Bronchial epithelial cell (primary cell): ENCODE data around the gene FXN. TPM values are rescaled to one million over a fixed set of nuclear protein-coding genes. Genes with fewer than 3 reads are reported as not detected.

Experiments used
- DNase-seq: peaks from one replicate; pipeline ENCODE4 v3.0.0-alpha.2; 2010; ENCODE audit warnings: low read depth
- FAIRE-seq: peaks from 2 replicates; lab custom pipeline; 2011; peaks lifted over from hg19 to GRCh38; lab: Jason Lieb, UNC
- H3K27me3 ChIP-seq: 2 replicates; pipeline ENCODE4 v1.5.1; 2011; ENCODE audit warnings: low read length; ENCODE audit not compliant: control insufficient read depth, insufficient read depth
- H3K36me3 ChIP-seq: 2 replicates; pipeline ENCODE4 v1.5.1; 2011; ENCODE audit warnings: low read length; ENCODE audit not compliant: control insufficient read depth, insufficient read depth
- H3K4me3 ChIP-seq: 2 replicates; pipeline ENCODE4 v1.5.1; 2011; ENCODE audit warnings: mild to moderate bottlenecking, low read depth, low read length, control low read depth
- CTCF ChIP-seq: IDR thresholded peaks from 2 replicates; pipeline ENCODE4 v1.5.1; 2011; ENCODE audit warnings: mild to moderate bottlenecking, moderate library complexity, low read length, control low read depth, inconsistent platforms; ENCODE audit not compliant: insufficient read depth, severe bottlenecking
- total RNA-seq: library from RNA; depleted of rRNA; stranded (reverse); fragments of >200 nt; gene quantifications from 2 replicates; pipeline ENCODE4 v1.2.1, GENCODE V29; 2014

FXN gene
- total RNA-seq, 1 donor from 2014 or later: 2.9 TPM

- Histone ChIP-seq H3K27me3 (no peaks in the 10 kb centered on the region), H3K4me3 (no peak overlapping the region), H3K36me3 (no peaks in the 10 kb centered on the region)
- FAIRE-seq (no peak), DNase-seq (peak; percentile 82)
- TF ChIP-seq CTCF: no peak
These were observed 25.8 kb upstream of the FXN start for GRCh38 chr9:69009708-69010107.

DNA sequence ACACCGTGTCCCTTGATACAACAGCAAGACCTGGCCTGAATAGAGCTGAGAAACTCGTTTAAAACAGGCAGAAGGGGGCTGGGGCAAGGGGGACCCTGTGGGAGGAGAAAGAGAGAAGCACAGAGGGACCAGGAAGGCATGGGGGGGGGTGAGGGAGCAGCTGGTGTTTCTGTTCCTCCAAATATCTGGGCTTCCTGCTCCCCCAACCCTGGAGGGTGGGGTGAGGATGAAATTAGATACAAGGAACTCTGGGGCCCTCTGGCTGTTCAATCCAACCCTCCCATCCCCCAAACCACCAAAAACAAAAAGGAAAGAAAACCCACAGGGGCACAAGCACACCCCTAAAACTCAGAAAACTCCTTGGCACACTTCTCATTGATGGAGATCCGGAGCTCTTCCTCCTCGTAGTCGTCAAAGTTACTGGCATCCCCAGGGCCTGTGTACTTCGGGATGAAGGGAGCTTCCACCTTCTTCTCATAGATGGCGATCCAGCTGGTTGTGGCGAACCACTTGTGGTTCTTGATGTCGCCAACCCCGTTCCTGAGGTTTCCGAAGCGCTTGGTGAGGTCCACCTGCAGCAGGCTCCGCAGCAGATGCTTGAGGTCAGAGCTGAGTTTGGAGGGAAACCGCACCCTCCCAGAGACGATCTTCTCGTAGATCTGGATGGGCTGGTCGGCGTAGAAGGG lies 22.7 kb upstream of the FXN start:
- no peak for DNase-seq
- H3K27me3 ChIP-seq: no peaks in the 10 kb centered on the region
- no peaks in the 10 kb centered on the region for H3K36me3 ChIP-seq
- TF ChIP-seq CTCF: no peak
- H3K4me3 ChIP-seq: no peak overlapping the region
- FAIRE-seq: no peak

DNA sequence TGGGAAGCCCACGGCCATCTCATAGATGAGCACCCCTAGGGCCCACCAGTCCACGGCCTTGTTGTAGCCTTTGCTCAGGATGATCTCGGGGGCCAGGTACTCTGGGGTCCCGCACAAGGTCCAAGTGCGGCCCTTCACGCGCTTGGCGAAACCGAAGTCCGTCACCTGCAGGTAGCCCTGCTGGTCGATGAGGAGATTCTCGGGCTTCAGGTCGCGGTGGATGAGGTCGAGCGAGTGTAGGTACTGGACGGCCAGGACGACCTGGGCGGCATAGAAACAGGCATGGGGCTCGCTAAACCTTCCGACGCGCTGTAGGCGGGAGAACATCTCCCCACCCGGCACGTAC lies 22.2 kb upstream of the FXN start:
- Histone ChIP-seq H3K4me3 (no peak overlapping the region), H3K27me3 (no peaks in the 10 kb centered on the region), H3K36me3 (no peaks in the 10 kb centered on the region)
- no peak for TF ChIP-seq CTCF
- DNase-seq (no peak), FAIRE-seq (no peak)

GRCh38 chr9:69014013-69014412 lies 21.5 kb upstream of the FXN start, which contains the start of gene PRKACG:
Gene PRKACG, minus strand, starts transcription at chr9:69014113. Its CDS starts 21 bp downstream, at chr9:69014092.
- Histone ChIP-seq H3K4me3 (no peak within 1 kb of the TSS), H3K36me3 (no peaks in the 10 kb centered on the region), H3K27me3 (no peaks in the 10 kb centered on the region)
- FAIRE-seq (no peak), DNase-seq (no peak)
- TF ChIP-seq CTCF: no peak

- FAIRE-seq (no peak), DNase-seq (no peak)
- no peak for TF ChIP-seq CTCF
- Histone ChIP-seq H3K27me3 (no peaks in the 10 kb centered on the region), H3K4me3 (no peak overlapping the region), H3K36me3 (no peaks in the 10 kb centered on the region)
These were observed 19.1 kb upstream of the FXN start for GRCh38 chr9:69016191-69017096.
